ENCODE results near the gene CNTNAP5. TPM values are rescaled to one million over a fixed set of nuclear protein-coding genes. Genes with fewer than 3 reads are reported as not detected.

Gene CNTNAP5
- total RNA-seq, 1 donor from 2014 or later = not detected

- H3K4me3 ChIP-seq (ENCODE audit: low read depth, low read length) = no peak overlapping the region
- no peak for TF ChIP-seq CTCF (conservative IDR thresholded peaks at IDR 0.05; ENCODE audit: low read depth, low read length)
- DNase-seq (ENCODE audit: low read depth) = no peak
These were observed 501.1 kb downstream of the CNTNAP5 start for GRCh38 chr2:124526221-124526620.

GRCh38 chr2:124530203-124530602, 505.1 kb downstream of the CNTNAP5 start:
- H3K4me3 ChIP-seq (ENCODE audit: low read depth, low read length) = no peak overlapping the region
- peak; percentile 43 for TF ChIP-seq CTCF (conservative IDR thresholded peaks at IDR 0.05; ENCODE audit: low read depth, low read length)
- no peak for DNase-seq (ENCODE audit: low read depth)

GRCh38 chr2:124533226-124533954, 508.3 kb downstream of the CNTNAP5 start:
- no peak overlapping the region for H3K4me3 ChIP-seq (ENCODE audit: low read depth, low read length)
- no peak for DNase-seq (ENCODE audit: low read depth)
- no peak for TF ChIP-seq CTCF (conservative IDR thresholded peaks at IDR 0.05; ENCODE audit: low read depth, low read length)

GRCh38 chr2:124534028-124534427, 508.9 kb downstream of the CNTNAP5 start:
- H3K4me3 ChIP-seq (ENCODE audit: low read depth, low read length) = no peak overlapping the region
- TF ChIP-seq CTCF (conservative IDR thresholded peaks at IDR 0.05; ENCODE audit: low read depth, low read length) = no peak
- DNase-seq (ENCODE audit: low read depth) = no peak

GRCh38 chr2:124535816-124536215, 510.7 kb downstream of the CNTNAP5 start:
- no peak overlapping the region for H3K4me3 ChIP-seq (ENCODE audit: low read depth, low read length)
- no peak for DNase-seq (ENCODE audit: low read depth)
- no peak for TF ChIP-seq CTCF (conservative IDR thresholded peaks at IDR 0.05; ENCODE audit: low read depth, low read length)

GRCh38 chr2:124536591-124536990, 511.5 kb downstream of the CNTNAP5 start:
- no peak for TF ChIP-seq CTCF (conservative IDR thresholded peaks at IDR 0.05; ENCODE audit: low read depth, low read length)
- H3K4me3 ChIP-seq (ENCODE audit: low read depth, low read length) = no peak overlapping the region
- no peak for DNase-seq (ENCODE audit: low read depth)

GRCh38 chr2:124538549-124538948, 513.5 kb downstream of the CNTNAP5 start:
- no peak for DNase-seq (ENCODE audit: low read depth)
- no peak overlapping the region for H3K4me3 ChIP-seq (ENCODE audit: low read depth, low read length)
- no peak for TF ChIP-seq CTCF (conservative IDR thresholded peaks at IDR 0.05; ENCODE audit: low read depth, low read length)

Measured in epithelial cell of proximal tubule (primary cell).